Bronchial epithelial cell (primary cell): ENCODE data around the gene ANKRD27. TPM values are rescaled to one million over a fixed set of nuclear protein-coding genes. Genes with fewer than 3 reads are reported as not detected.

Experiments used
- total RNA-seq: library from RNA; depleted of rRNA; stranded (reverse); fragments of >200 nt; gene quantifications from 2 replicates; pipeline ENCODE4 v1.2.1, GENCODE V29; 2014

Gene ANKRD27
- total RNA-seq, 1 donor from 2014 or later: 37.6 TPM

Other genes with a start within 250 kb of the ANKRD27 start
- gene PDCD5, start 94.0 kb downstream of the ANKRD27 start, total RNA-seq: 131 and 159 TPM in 2 replicates
- 0.79 and 0.90 TPM in 2 replicates for gene RGS9BP, start 668 bp upstream of the ANKRD27 start, total RNA-seq
- 5.5 and 7.3 TPM in 2 replicates for gene NUDT19, start 16.6 kb upstream of the ANKRD27 start, total RNA-seq
- gene TDRD12, start 44.6 kb upstream of the ANKRD27 start, total RNA-seq: 0.13 and 1.6 TPM in 2 replicates
- gene SLC7A9, start 194.6 kb upstream of the ANKRD27 start, total RNA-seq: under 0.01 and 0.26 TPM in 2 replicates